Keratinocyte (primary cell): ENCODE data around the gene TMEM61. TPM values are rescaled to one million over a fixed set of nuclear protein-coding genes. Genes with fewer than 3 reads are reported as not detected.

Source experiments
- DNase-seq: peaks from one replicate; pipeline ENCODE4 v3.0.0-alpha.2; 2011; ENCODE audit warnings: low read depth, missing footprints, low spot score
- FAIRE-seq: peaks from 2 replicates; lab custom pipeline; 2011; peaks lifted over from hg19 to GRCh38; lab: Jason Lieb, UNC
- H2AFZ ChIP-seq: 2 replicates; pipeline ENCODE4 v1.6.0; 2012; ENCODE audit warnings: low read length, control low read depth, inconsistent platforms; ENCODE audit not compliant: control insufficient read depth
- H3K27ac ChIP-seq: 2 replicates; pipeline ENCODE4 v1.5.1; 2011; ENCODE audit warnings: low read length; ENCODE audit not compliant: control insufficient read depth, insufficient read depth
- H3K27me3 ChIP-seq: 3 replicates; pipeline ENCODE4 v1.6.0; 2011; ENCODE audit warnings: low read length; ENCODE audit not compliant: control insufficient read depth, insufficient read depth; ENCODE audit errors: extremely low read depth
- H3K36me3 ChIP-seq, 2 experiments: 2 replicates in 1 of 2; 3 replicates in 1 of 2; pipeline ENCODE4 v1.5.1; 2011; ENCODE audit warnings: low read length in 2 of 2, mild to moderate bottlenecking in 1 of 2; ENCODE audit not compliant: control insufficient read depth in 2 of 2, insufficient read depth in 2 of 2; ENCODE audit errors: extremely low read depth in 1 of 2
- H3K4me1 ChIP-seq: 3 replicates; pipeline ENCODE4 v1.5.1; 2011; ENCODE audit warnings: low read length; ENCODE audit not compliant: control insufficient read depth, insufficient read depth; ENCODE audit errors: extremely low read depth
- H3K4me2 ChIP-seq: 3 replicates; pipeline ENCODE4 v1.6.0; 2011; ENCODE audit warnings: low read depth, low read length; ENCODE audit not compliant: control insufficient read depth, insufficient read depth; ENCODE audit errors: extremely low read depth
- H3K4me3 ChIP-seq, 3 experiments: fragments of 200-600 bp in 1 of 3; sonication (generic) in 1 of 3; 2 replicates in 2 of 3; 3 replicates in 1 of 3; pipeline ENCODE4 v1.5.1; 2011 to 2016; ENCODE audit warnings: low read length in 3 of 3, mild to moderate bottlenecking in 3 of 3, control low read depth in 2 of 3, inconsistent platforms in 1 of 3, low read depth in 1 of 3, mixed read lengths in 1 of 3, mixed run types in 1 of 3, moderate library complexity in 1 of 3; ENCODE audit not compliant: control insufficient read depth in 2 of 3, insufficient read depth in 2 of 3; ENCODE audit errors: extremely low read depth in 1 of 3
- H3K79me2 ChIP-seq: 2 replicates; pipeline ENCODE4 v1.6.0; 2012; ENCODE audit warnings: low read length; ENCODE audit not compliant: control insufficient read depth, insufficient read depth
- H3K9ac ChIP-seq: 3 replicates; pipeline ENCODE4 v1.6.0; 2011; ENCODE audit warnings: low read length; ENCODE audit not compliant: control insufficient read depth, insufficient read depth; ENCODE audit errors: extremely low read depth
- H3K9me1 ChIP-seq: 3 replicates; pipeline ENCODE4 v1.6.0; 2011; ENCODE audit warnings: low read length; ENCODE audit not compliant: control insufficient read depth, insufficient read depth; ENCODE audit errors: extremely low read depth
- H3K9me3 ChIP-seq: 2 replicates; pipeline ENCODE4 v1.5.1; 2012; ENCODE audit warnings: low read depth, low read length; ENCODE audit not compliant: control insufficient read depth
- H4K20me1 ChIP-seq: 3 replicates; pipeline ENCODE4 v1.6.0; 2011; ENCODE audit warnings: low read length; ENCODE audit not compliant: control insufficient read depth, insufficient read depth; ENCODE audit errors: extremely low read depth
- CTCF ChIP-seq, 3 experiments: IDR thresholded peaks in 1 of 3; conservative IDR thresholded peaks in 1 of 3; optimal IDR thresholded peaks in 1 of 3; 2 replicates in 2 of 3; 3 replicates in 1 of 3; pipeline versions ENCODE3 to v1.5.1; 2011; ENCODE audit warnings: low read length in 3 of 3, mild to moderate bottlenecking in 3 of 3, moderate library complexity in 2 of 3, control low read depth in 1 of 3, inconsistent platforms in 1 of 3; ENCODE audit not compliant: insufficient read depth in 2 of 3; ENCODE audit errors: extremely low read depth in 1 of 3
- EZH2 ChIP-seq: IDR thresholded peaks from one replicate; pipeline ENCODE4 v1.6.1; 2012; ENCODE audit warnings: inconsistent platforms, mild to moderate bottlenecking, low read length, moderate library complexity
- dilution Hi-C: fragments of 300-500 bp; cut with MboI; formaldehyde crosslinking; loops from one replicate; pipeline ENCODE4 v1.7.0; 2020; ENCODE audit warnings: low sequenced_read_pairs; ENCODE audit not compliant: extremely low pct_ligation_motif_present
- polyA plus RNA-seq, 5 experiments: library from polyadenylated mRNA; depleted of rRNA in 3 of 5; stranded (reverse) in 3 of 5; stranded (forward) in 1 of 5; unstranded in 1 of 5; fragments of >200 nt; gene quantifications; 1 replicate in 1 of 5; 2 replicates in 3 of 5; 3 replicates in 1 of 5; pipeline versions ENCODE4 v1.2.1 to v1.2.3, GENCODE V29; 2011 to 2012; ENCODE audit warnings: missing spikeins in 2 of 5, low read depth in 1 of 5, low replicate concordance in 1 of 5

The TMEM61 gene
- polyA plus RNA-seq, 1 donor (not counting 4 experiments of a cell fraction or from before 2014, with no cell fraction given) = 1.0 TPM

DNA sequence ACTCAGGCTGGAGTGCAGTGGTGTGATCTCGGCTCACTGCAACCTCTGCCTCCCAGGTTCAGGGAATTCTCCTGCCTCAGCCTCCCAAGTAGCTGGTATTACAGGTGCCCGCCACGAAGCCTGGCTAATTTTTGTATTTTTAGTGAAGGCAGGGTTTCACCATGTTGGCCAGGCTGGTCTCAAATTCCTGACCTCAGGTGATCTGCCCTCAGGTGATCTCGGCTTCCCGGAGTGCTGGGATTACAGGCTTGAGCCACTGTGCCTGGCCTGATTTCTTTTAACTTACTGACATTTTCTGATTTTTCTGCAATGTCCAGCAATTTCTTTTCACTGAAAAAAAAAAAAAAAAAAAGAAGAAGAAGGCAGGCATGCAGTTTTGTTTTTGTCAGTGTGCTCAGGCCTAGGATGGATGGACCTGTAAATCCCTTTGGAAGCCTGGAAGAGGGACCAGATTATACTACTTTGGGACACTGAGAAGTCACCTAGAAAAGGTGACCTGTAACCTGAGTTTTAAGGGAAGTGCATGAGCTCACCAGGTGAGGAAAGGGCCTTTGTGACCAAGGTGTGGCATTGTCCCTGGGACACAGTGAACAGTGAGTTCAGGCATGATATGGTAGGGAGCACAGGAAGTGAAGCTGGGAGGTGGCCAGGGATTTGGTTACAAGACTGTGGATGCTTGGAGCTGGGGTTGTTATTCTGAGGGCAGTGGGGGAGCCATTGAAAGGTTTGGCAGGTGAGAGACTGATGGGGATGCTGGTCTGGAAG, 2.7 kb upstream of the TMEM61 start:
- Histone ChIP-seq H4K20me1 (no peaks in the 10 kb centered on the region), H3K27ac (no peak overlapping the region), H3K36me3 (no peaks in the 10 kb centered on the region), H3K27me3 (peaks cover 6% of the 10 kb centered on the region), H3K4me3 (no peak overlapping the region), H3K4me2 (no peak overlapping the region), H3K9me1 (no peaks in the 10 kb centered on the region), H3K4me1 (peaks cover 23% of the 10 kb centered on the region), H2AFZ (no peak overlapping the region), H3K9me3 (no peaks in the 10 kb centered on the region), H3K79me2 (no peaks in the 10 kb centered on the region), H3K9ac (no peak overlapping the region)
- dilution Hi-C loops = no loop called here
- no peak for FAIRE-seq
- DNase-seq = no peak
- no peak for TF ChIP-seq EZH2
- no peak for TF ChIP-seq CTCF (optimal IDR thresholded peaks at IDR 0.05 in 1 of 3, IDR thresholded peaks at IDR 0.05 in 1 of 3, conservative IDR thresholded peaks at IDR 0.05 in 1 of 3; ENCODE audit: extremely low read depth in 1 of 3, insufficient read depth in 2 of 3, low read length in 3 of 3)

DNA sequence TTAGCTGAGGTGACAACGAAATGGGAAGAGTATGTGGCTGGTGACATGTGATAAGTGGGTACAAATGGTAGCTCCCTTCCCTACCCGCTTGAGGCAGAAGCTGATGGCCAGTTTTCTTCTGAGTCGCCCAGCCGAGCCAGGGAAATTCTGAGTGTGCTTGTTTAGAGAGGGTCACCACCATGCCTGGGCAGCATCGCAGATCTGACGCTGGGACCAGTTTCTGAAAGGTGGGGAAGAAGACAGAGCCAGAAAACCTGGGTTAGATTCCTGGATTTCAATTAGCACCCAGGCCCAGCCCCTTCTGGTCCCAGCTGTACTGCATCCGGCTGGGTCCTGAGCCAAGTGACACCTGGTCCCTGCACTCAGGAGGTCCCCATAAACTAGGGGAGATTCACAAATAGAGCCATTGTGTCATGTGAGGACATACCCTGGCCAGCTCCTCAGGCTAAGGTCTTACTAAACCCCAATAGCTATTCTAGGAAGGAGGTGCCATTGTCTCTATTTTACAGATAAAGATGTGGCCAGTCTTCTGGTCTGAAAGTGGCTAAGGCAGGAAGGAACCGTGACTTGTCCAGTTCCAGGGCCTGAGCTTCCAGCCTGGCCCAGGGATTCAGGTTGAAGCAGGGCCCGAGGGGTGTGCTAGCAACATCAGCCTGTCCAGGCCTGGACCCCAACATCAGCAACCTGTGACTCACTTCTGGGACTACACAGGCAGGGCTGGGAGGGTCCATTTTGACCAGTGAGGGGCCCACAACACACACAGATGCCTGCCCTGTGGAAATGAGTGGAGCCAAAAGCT, 1.7 kb upstream of the TMEM61 start:
- no peaks in the 10 kb centered on the region for H3K9me3 ChIP-seq
- H3K9ac ChIP-seq = no peak overlapping the region
- H3K27ac ChIP-seq = no peak overlapping the region
- peaks cover 6% of the 10 kb centered on the region for H3K27me3 ChIP-seq
- no peaks in the 10 kb centered on the region for H3K79me2 ChIP-seq
- DNase-seq = no peak
- TF ChIP-seq CTCF (optimal IDR thresholded peaks at IDR 0.05 in 1 of 3, IDR thresholded peaks at IDR 0.05 in 1 of 3, conservative IDR thresholded peaks at IDR 0.05 in 1 of 3; ENCODE audit: extremely low read depth in 1 of 3, insufficient read depth in 2 of 3, low read length in 3 of 3) (no peak), EZH2 (no peak)
- H3K36me3 ChIP-seq = no peaks in the 10 kb centered on the region
- H3K4me3 ChIP-seq = no peak overlapping the region
- no peak for FAIRE-seq
- H3K9me1 ChIP-seq = no peaks in the 10 kb centered on the region
- dilution Hi-C loops = no loop called here
- H3K4me1 ChIP-seq = peaks cover 15% of the 10 kb centered on the region
- no peak overlapping the region for H2AFZ ChIP-seq
- H4K20me1 ChIP-seq = no peaks in the 10 kb centered on the region
- no peak overlapping the region for H3K4me2 ChIP-seq
